GM13977 (cell line): Measurements from ENCODE around the gene DLGAP3.

Experiments
- DNase-seq: peaks from one replicate; pipeline ENCODE4 v3.0.0; 2012; ENCODE audit warnings: low spot score
- CTCF ChIP-seq: IDR thresholded peaks from 2 replicates; pipeline ENCODE4 v1.5.1; 2012; ENCODE audit warnings: mild to moderate bottlenecking, control low read depth; ENCODE audit not compliant: insufficient read depth; ENCODE audit errors: extremely low read depth, missing control alignments
- in situ Hi-C: fragments of 300-500 bp; cut with MboI; formaldehyde crosslinking; loops from one replicate; pipeline ENCODE4 v1.12.0; 2022; ENCODE audit warnings: low sequenced_read_pairs, low pct_unique_long_range_greater_than_20kb, mixed read lengths, inconsistent platforms; ENCODE audit not compliant: unreplicated experiment

The DLGAP3 gene

GRCh38 chr1:34879230-34879629, 50.2 kb downstream of the DLGAP3 start:
- no peak for DNase-seq
- in situ Hi-C loops, result no loop called here
- no peak for TF ChIP-seq CTCF

GRCh38 chr1:34876406-34876805, 53.0 kb downstream of the DLGAP3 start:
- in situ Hi-C loops, result no loop called here
- no peak for DNase-seq
- no peak for TF ChIP-seq CTCF

- no peak for DNase-seq
- in situ Hi-C loops, result no loop called here
- TF ChIP-seq CTCF, result no peak
Observed at GRCh38 chr1:34874296-34874952, 55.0 kb downstream of the DLGAP3 start.

GRCh38 chr1:34872133-34872503, 57.3 kb downstream of the DLGAP3 start:
- in situ Hi-C loops, result no loop called here
- no peak for DNase-seq
- no peak for TF ChIP-seq CTCF

GRCh38 chr1:34871443-34872132, 57.9 kb downstream of the DLGAP3 start:
- in situ Hi-C loops, result no loop called here
- no peak for DNase-seq

GRCh38 chr1:34870395-34870794, 59.1 kb downstream of the DLGAP3 start:
- no peak for DNase-seq
- TF ChIP-seq CTCF, result no peak
- in situ Hi-C loops, result no loop called here

More at GRCh38 chr1:34871443-34872132, 57.9 kb downstream of the DLGAP3 start:
- TF ChIP-seq CTCF, result no peak
